ENCODE results near the gene AMOTL1. TPM values are rescaled to one million over a fixed set of nuclear protein-coding genes. Genes with fewer than 3 reads are reported as not detected.
A peak's percentile ranks its signal among the peaks of the same experiment; 100 is the strongest.

AMOTL1 gene
- polyA plus RNA-seq, 4 donors: 0.81 to 16.5 (median 3.7) TPM

DNA sequence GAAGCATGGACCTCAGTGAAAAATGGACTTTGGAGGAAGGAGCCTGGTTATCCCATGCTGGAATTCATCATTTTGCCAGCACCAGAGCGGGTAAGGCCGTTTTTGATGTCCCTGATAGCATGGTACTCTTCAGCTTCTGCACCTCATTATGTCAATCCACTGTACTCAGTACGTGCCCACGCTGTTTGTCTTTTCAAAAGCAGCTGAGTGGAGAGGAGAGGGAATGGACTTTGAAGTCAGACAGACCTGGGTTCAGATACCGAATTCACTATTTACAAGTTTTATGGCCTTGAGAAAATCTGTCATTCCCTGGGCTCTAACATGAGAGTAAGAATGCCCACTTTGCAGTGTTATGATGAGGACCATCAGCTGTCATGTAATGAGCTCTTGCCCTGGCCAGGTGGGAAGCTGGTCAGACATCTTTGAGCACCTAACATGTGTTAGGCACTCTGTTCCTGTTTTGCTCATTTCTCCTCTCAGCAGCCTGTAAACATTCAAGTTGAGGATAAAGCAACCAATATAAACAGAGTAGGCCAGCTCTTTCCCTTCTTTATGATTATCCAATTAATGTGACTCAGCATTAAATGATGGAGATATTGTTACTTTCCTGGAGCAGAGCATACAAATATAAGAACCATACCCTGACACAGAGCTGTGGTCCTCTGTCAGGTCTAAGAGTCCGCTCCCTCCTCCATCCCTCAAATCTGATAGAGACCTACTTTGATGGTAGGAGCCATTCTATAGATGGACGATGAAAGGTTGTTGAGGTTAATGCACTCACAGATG, 39.0 kb upstream of the AMOTL1 start:
- no peaks in the 10 kb centered on the region for H3K9me3 ChIP-seq (ENCODE audit: control insufficient read depth in 2 of 2, insufficient read depth in 1 of 2, low read depth in 1 of 2, low read length in 1 of 2)
- peak in 1 of 2 donors; percentile 44 for DNase-seq
- no peak overlapping the region for H3K4me3 ChIP-seq (ENCODE audit: low read depth in 1 of 3, low read length in 3 of 3)
- H3K4me1 ChIP-seq (ENCODE audit: control insufficient read depth in 3 of 3, insufficient read depth in 2 of 3, low read depth in 1 of 3, low read length in 2 of 3): peaks cover 0 to 11% (median 0%) of the 10 kb centered on the region in 3 donors
- no peaks in the 10 kb centered on the region for H3K27me3 ChIP-seq (ENCODE audit: control insufficient read depth in 3 of 3, insufficient read depth in 3 of 3, low read length in 3 of 3)
- 52 to 75% (median 59%) methylated on average over 7 of the region's 7 CpGs for WGBS, 3 donors
- H3K27ac ChIP-seq (ENCODE audit: low read depth in 1 of 3, low read length in 2 of 3): no peak overlapping the region
- FAIRE-seq: no peak
- no peaks in the 10 kb centered on the region for H3K36me3 ChIP-seq (ENCODE audit: control insufficient read depth in 3 of 3, insufficient read depth in 2 of 3, low read depth in 1 of 3, low read length in 3 of 3)

DNA sequence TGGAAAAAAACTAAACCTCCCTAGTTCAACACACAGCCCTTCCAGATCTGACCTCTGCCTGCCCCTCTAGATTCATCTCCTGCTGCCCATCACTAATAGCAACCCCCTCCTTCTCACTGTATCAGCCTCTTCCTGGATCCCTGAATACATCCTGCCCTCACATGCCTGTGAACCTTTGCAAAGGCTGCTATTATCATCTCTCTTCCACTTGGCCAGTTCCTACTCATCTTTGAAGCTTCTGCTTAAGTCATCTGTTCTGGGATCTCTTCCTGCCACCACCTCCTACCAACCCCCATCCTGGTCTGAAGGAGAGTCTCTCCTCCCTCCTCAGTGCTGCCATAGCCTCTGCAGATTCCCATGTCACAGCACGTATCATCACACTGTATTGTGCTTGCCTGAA, 38.0 kb upstream of the AMOTL1 start:
- Histone ChIP-seq H3K27ac (ENCODE audit: low read depth in 1 of 3, low read length in 2 of 3) (no peak overlapping the region), H3K36me3 (ENCODE audit: control insufficient read depth in 3 of 3, insufficient read depth in 2 of 3, low read depth in 1 of 3, low read length in 3 of 3) (no peaks in the 10 kb centered on the region), H3K4me1 (ENCODE audit: control insufficient read depth in 3 of 3, insufficient read depth in 2 of 3, low read depth in 1 of 3, low read length in 2 of 3) (peaks cover 0 to 21% (median 0%) of the 10 kb centered on the region in 3 donors), H3K4me3 (ENCODE audit: low read depth in 1 of 3, low read length in 3 of 3) (no peak overlapping the region), H3K27me3 (ENCODE audit: control insufficient read depth in 3 of 3, insufficient read depth in 3 of 3, low read length in 3 of 3) (no peaks in the 10 kb centered on the region), H3K9me3 (ENCODE audit: control insufficient read depth in 2 of 2, insufficient read depth in 1 of 2, low read depth in 1 of 2, low read length in 1 of 2) (no peaks in the 10 kb centered on the region)
- FAIRE-seq: no peak
- DNase-seq: no peak
- 72 to 90% (median 82%) methylated on average over 1 of the region's 1 CpG for WGBS, 3 donors

DNA sequence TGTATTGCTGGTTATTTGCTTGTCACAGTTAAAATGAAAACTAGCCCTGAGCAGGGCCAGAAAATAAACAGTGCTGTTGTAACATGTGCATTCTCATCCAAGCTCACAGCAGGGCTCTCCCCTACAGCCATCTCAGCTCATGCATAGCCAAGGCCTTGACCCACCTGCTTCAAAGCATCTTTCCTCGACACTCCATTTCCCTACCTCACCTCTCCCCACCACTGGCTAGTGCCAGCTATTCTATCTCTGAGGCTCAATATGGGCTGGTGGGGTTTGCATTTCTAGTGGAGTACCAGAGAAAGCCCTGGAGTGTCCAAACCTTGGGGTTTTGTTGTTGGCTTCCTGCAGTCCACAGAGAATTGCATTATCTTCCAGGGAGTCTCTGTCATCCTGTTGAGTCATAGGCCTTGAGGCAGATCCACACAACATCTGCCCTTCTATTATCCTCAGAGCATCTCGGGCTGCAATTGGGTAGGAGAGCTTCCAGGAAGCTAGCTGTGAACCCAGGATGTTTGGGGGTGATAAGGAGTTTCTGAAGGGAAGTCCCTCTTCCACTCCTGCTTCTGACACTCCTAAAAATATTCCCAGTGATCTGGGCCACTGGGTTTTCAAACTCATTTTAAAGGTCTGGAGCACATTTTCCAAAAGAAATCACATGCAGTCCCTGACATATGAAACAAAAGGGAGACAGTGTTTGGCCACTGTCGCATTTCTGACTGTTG, 36.1 kb upstream of the AMOTL1 start:
- no peaks in the 10 kb centered on the region for H3K27me3 ChIP-seq (ENCODE audit: control insufficient read depth in 3 of 3, insufficient read depth in 3 of 3, low read length in 3 of 3)
- H3K27ac ChIP-seq (ENCODE audit: low read depth in 1 of 3, low read length in 2 of 3): peak overlapping the region in 1 of 3 donors; percentile 57
- no peak for FAIRE-seq
- DNase-seq: no peak
- no peaks in the 10 kb centered on the region for H3K9me3 ChIP-seq (ENCODE audit: control insufficient read depth in 2 of 2, insufficient read depth in 1 of 2, low read depth in 1 of 2, low read length in 1 of 2)
- no peaks in the 10 kb centered on the region for H3K36me3 ChIP-seq (ENCODE audit: control insufficient read depth in 3 of 3, insufficient read depth in 2 of 3, low read depth in 1 of 3, low read length in 3 of 3)
- H3K4me3 ChIP-seq (ENCODE audit: low read depth in 1 of 3, low read length in 3 of 3): no peak overlapping the region
- peaks cover 0 to 31% (median 0%) of the 10 kb centered on the region in 3 donors for H3K4me1 ChIP-seq (ENCODE audit: control insufficient read depth in 3 of 3, insufficient read depth in 2 of 3, low read depth in 1 of 3, low read length in 2 of 3)
- WGBS, 3 donors: 72 to 74% (median 72%) methylated on average over 3 of the region's 3 CpGs

DNA sequence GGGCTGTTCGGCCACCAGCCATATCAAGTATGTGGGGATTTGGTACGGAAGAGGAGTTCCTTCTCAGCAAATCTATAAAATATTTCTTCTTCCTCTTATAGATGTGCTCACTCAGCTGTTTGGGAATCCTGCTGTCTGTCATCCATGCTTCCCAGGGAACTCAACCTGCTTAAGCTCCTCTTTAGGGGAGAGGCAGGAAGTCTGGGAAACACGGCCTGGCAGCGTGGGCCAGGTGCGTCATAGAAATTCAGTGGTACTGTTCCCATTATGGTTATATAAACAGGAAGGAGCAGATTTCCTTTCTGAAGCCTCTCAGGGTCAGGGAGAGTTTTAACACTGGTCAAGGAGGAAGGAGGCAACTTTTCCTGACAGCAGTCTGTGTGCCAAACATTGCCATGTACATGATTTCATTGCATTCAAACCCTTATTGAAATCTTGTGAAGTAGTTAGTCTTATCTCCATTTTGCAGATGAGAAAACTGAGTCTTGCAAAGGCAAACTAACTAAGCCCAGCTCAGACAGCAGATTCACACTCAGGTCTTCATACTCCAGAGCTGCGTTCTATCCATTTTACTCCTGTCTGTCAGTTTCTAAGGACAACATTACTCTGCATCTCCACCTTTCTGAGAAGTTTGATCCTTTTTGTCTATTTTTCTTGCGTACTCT, 35.4 kb upstream of the AMOTL1 start:
- no peaks in the 10 kb centered on the region for H3K9me3 ChIP-seq (ENCODE audit: control insufficient read depth in 2 of 2, insufficient read depth in 1 of 2, low read depth in 1 of 2, low read length in 1 of 2)
- H3K4me1 ChIP-seq (ENCODE audit: control insufficient read depth in 3 of 3, insufficient read depth in 2 of 3, low read depth in 1 of 3, low read length in 2 of 3): peaks cover 0 to 32% (median 0%) of the 10 kb centered on the region in 3 donors
- peak overlapping the region in 1 of 3 donors; percentile 57 for H3K27ac ChIP-seq (ENCODE audit: low read depth in 1 of 3, low read length in 2 of 3)
- WGBS, 3 donors: 74 to 88% (median 79%) methylated on average over 7 of the region's 7 CpGs
- no peak for DNase-seq
- no peaks in the 10 kb centered on the region for H3K36me3 ChIP-seq (ENCODE audit: control insufficient read depth in 3 of 3, insufficient read depth in 2 of 3, low read depth in 1 of 3, low read length in 3 of 3)
- H3K4me3 ChIP-seq (ENCODE audit: low read depth in 1 of 3, low read length in 3 of 3): no peak overlapping the region
- FAIRE-seq: no peak
- H3K27me3 ChIP-seq (ENCODE audit: control insufficient read depth in 3 of 3, insufficient read depth in 3 of 3, low read length in 3 of 3): no peaks in the 10 kb centered on the region

DNA sequence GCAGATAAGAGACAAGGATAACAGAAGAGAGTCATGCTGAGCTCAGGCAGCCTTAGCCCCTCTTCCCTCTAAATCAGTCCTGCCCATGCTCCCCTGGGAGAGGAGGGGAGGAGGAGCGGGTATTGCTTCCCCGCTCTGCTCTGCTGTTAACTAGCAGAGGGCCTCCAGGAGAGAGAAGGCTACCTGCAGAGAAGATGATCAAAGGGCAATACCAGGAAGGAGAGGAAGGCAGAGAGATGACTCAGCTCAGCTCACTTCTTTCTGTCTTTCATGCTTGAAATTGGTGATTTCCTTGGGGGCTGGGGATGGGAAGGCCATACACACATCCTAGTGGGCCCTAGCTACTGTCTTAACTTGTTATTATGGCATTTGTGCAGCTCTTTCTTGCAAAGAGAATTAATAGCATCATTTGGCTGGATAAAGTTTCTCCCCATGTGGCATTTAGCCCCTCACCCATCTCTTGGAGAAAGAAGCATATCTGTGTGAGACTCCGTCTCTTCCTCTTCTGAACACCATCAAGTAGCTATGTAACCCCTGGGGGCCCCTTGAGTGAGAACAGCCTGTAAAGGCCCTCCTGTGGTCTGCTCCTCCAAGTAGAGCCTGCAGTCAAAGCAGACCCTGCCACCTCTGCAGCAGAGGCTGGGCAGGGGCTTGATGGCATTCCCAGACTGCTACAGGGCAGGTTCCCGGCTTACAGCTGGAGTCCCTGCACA, 33.4 kb upstream of the AMOTL1 start:
- Histone ChIP-seq H3K27ac (ENCODE audit: low read depth in 1 of 3, low read length in 2 of 3) (no peak overlapping the region), H3K4me3 (ENCODE audit: low read depth in 1 of 3, low read length in 3 of 3) (no peak overlapping the region), H3K4me1 (ENCODE audit: control insufficient read depth in 3 of 3, insufficient read depth in 2 of 3, low read depth in 1 of 3, low read length in 2 of 3) (peaks cover 0 to 22% (median 0%) of the 10 kb centered on the region in 3 donors), H3K27me3 (ENCODE audit: control insufficient read depth in 3 of 3, insufficient read depth in 3 of 3, low read length in 3 of 3) (peaks cover 0 to 8% (median 0%) of the 10 kb centered on the region in 3 donors), H3K36me3 (ENCODE audit: control insufficient read depth in 3 of 3, insufficient read depth in 2 of 3, low read depth in 1 of 3, low read length in 3 of 3) (no peaks in the 10 kb centered on the region), H3K9me3 (ENCODE audit: control insufficient read depth in 2 of 2, insufficient read depth in 1 of 2, low read depth in 1 of 2, low read length in 1 of 2) (no peaks in the 10 kb centered on the region)
- 80 to 87% (median 86%) methylated on average over 4 of the region's 4 CpGs for WGBS, 3 donors
- DNase-seq (peak in 1 of 2 donors; percentile 47), FAIRE-seq (no peak)

DNA sequence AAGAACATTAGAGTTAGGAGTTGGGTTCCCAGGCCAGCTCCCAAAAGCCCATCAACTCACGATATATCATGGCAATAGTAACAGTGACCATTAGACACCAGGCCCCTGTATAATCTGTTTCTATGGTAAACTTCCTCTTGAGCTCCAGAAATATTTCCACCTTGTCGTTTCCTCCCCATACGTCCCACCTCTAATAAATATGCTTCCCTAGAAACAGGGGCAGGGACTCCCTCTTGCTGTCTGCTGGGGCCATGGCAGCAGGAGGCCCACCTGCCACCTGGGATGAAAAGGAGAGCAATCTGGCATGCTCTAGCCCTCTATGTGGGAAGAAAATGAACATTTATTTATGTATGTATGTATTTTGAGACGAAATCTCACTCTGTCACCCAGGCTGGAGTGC, 32.2 kb upstream of the AMOTL1 start:
- DNase-seq (no peak), FAIRE-seq (no peak)
- no peaks in the 10 kb centered on the region for H3K36me3 ChIP-seq (ENCODE audit: control insufficient read depth in 3 of 3, insufficient read depth in 2 of 3, low read depth in 1 of 3, low read length in 3 of 3)
- no peak overlapping the region for H3K27ac ChIP-seq (ENCODE audit: low read depth in 1 of 3, low read length in 2 of 3)
- 70 to 83% (median 74%) methylated on average over 4 of the region's 4 CpGs for WGBS, 3 donors
- no peak overlapping the region for H3K4me3 ChIP-seq (ENCODE audit: low read depth in 1 of 3, low read length in 3 of 3)
- H3K27me3 ChIP-seq (ENCODE audit: control insufficient read depth in 3 of 3, insufficient read depth in 3 of 3, low read length in 3 of 3): peaks cover 0 to 18% (median 5%) of the 10 kb centered on the region in 3 donors
- H3K4me1 ChIP-seq (ENCODE audit: control insufficient read depth in 3 of 3, insufficient read depth in 2 of 3, low read depth in 1 of 3, low read length in 2 of 3): peaks cover 0 to 26% (median 0%) of the 10 kb centered on the region in 3 donors
- H3K9me3 ChIP-seq (ENCODE audit: control insufficient read depth in 2 of 2, insufficient read depth in 1 of 2, low read depth in 1 of 2, low read length in 1 of 2): no peaks in the 10 kb centered on the region

DNA sequence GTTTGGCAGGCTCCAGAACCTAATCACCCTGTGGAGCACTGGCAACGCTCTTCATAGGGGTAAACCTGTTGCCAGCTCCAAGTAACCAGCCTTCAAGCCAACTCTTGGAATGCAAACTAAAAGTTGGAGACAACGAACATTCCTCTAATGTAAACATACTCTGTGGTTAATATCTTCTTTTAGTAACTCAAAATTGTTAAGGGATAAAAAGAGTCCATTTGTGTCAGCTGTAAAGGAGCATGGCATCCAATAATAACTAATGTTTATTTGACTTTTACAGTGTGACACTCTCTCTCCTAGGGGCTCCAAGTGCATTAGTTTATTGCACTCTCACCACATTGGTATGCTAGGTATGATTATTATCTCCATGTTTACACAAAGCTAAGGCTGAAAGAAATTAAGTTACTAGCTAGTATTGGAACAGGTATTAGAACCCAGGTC, 31.0 kb upstream of the AMOTL1 start:
- Histone ChIP-seq H3K9me3 (ENCODE audit: control insufficient read depth in 2 of 2, insufficient read depth in 1 of 2, low read depth in 1 of 2, low read length in 1 of 2) (no peaks in the 10 kb centered on the region), H3K4me1 (ENCODE audit: control insufficient read depth in 3 of 3, insufficient read depth in 2 of 3, low read depth in 1 of 3, low read length in 2 of 3) (peaks cover 0 to 32% (median 0%) of the 10 kb centered on the region in 3 donors), H3K27me3 (ENCODE audit: control insufficient read depth in 3 of 3, insufficient read depth in 3 of 3, low read length in 3 of 3) (peaks cover 0 to 29% (median 11%) of the 10 kb centered on the region in 3 donors), H3K27ac (ENCODE audit: low read depth in 1 of 3, low read length in 2 of 3) (no peak overlapping the region), H3K36me3 (ENCODE audit: control insufficient read depth in 3 of 3, insufficient read depth in 2 of 3, low read depth in 1 of 3, low read length in 3 of 3) (no peaks in the 10 kb centered on the region), H3K4me3 (ENCODE audit: low read depth in 1 of 3, low read length in 3 of 3) (no peak overlapping the region)
- 56 to 59% (median 58%) methylated on average over 2 of the region's 2 CpGs for WGBS, 3 donors
- DNase-seq (peak in 1 of 2 donors; percentile 31), FAIRE-seq (no peak)

DNA sequence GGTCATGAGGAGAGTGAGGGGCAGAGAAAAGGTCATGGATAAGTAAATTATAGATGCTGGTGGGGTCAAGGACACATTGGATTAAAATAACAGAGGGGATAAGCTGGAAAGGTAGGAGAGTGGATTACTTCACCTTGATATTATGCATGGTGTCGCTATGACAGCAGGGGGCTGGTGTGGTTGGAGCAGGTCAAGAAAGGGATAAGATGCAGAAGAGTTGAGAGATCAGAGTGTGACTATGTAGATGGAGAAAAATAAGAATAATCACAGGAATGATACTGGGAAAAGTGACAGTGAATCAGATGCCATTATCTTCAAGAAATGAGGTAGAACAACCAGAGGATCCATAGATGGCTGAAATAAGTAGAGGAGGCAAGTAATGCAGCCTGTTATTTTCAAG, 29.4 kb upstream of the AMOTL1 start:
- no peak for DNase-seq
- H3K27me3 ChIP-seq (ENCODE audit: control insufficient read depth in 3 of 3, insufficient read depth in 3 of 3, low read length in 3 of 3): peaks cover 0 to 31% (median 11%) of the 10 kb centered on the region in 3 donors
- no peak overlapping the region for H3K4me3 ChIP-seq (ENCODE audit: low read depth in 1 of 3, low read length in 3 of 3)
- WGBS, 3 donors: 95 to 100% (median 100%) methylated on average over 1 of the region's 1 CpG
- no peaks in the 10 kb centered on the region for H3K36me3 ChIP-seq (ENCODE audit: control insufficient read depth in 3 of 3, insufficient read depth in 2 of 3, low read depth in 1 of 3, low read length in 3 of 3)
- H3K4me1 ChIP-seq (ENCODE audit: control insufficient read depth in 3 of 3, insufficient read depth in 2 of 3, low read depth in 1 of 3, low read length in 2 of 3): peaks cover 0 to 32% (median 0%) of the 10 kb centered on the region in 3 donors
- no peak for FAIRE-seq
- H3K27ac ChIP-seq (ENCODE audit: low read depth in 1 of 3, low read length in 2 of 3): no peak overlapping the region
- H3K9me3 ChIP-seq (ENCODE audit: control insufficient read depth in 2 of 2, insufficient read depth in 1 of 2, low read depth in 1 of 2, low read length in 1 of 2): no peaks in the 10 kb centered on the region
